Measurements from ENCODE around the gene APCDD1L. TPM values are rescaled to one million over a fixed set of nuclear protein-coding genes. Genes with fewer than 3 reads are reported as not detected.

Gene APCDD1L
- total RNA-seq, 4 donors from 2014 or later = not detected

GRCh38 chr20:58551631-58552030, 36.4 kb upstream of the APCDD1L start:
- Histone ChIP-seq H3K9me3 (no peaks in the 10 kb centered on the region), H3K36me3 (no peaks in the 10 kb centered on the region), H3K4me1 (no peaks in the 10 kb centered on the region), H3K27me3 (no peaks in the 10 kb centered on the region), H3K27ac (no peak overlapping the region), H3K4me3 (no peak overlapping the region)
- TF ChIP-seq CTCF (IDR thresholded peaks at IDR 0.05) = no peak
- TF ChIP-seq POLR2A (IDR thresholded peaks at IDR 0.05) = no peak
- DNase-seq = no peak

GRCh38 chr20:58550275-58551059, 35.3 kb upstream of the APCDD1L start:
- Histone ChIP-seq H3K36me3 (no peaks in the 10 kb centered on the region), H3K27me3 (no peaks in the 10 kb centered on the region), H3K4me3 (no peak overlapping the region), H3K4me1 (no peaks in the 10 kb centered on the region), H3K9me3 (no peaks in the 10 kb centered on the region), H3K27ac (no peak overlapping the region)
- no peak for DNase-seq
- no peak for TF ChIP-seq CTCF (IDR thresholded peaks at IDR 0.05)
- TF ChIP-seq POLR2A (IDR thresholded peaks at IDR 0.05) = no peak

- Histone ChIP-seq H3K27me3 (no peaks in the 10 kb centered on the region), H3K27ac (no peak overlapping the region), H3K9me3 (no peaks in the 10 kb centered on the region), H3K36me3 (no peaks in the 10 kb centered on the region), H3K4me1 (no peaks in the 10 kb centered on the region), H3K4me3 (no peak overlapping the region)
- TF ChIP-seq POLR2A (IDR thresholded peaks at IDR 0.05) (no peak), CTCF (IDR thresholded peaks at IDR 0.05) (no peak)
- DNase-seq = no peak
These were observed 34.3 kb upstream of the APCDD1L start for GRCh38 chr20:58549231-58550209.

- Histone ChIP-seq H3K27ac (no peak overlapping the region), H3K36me3 (no peaks in the 10 kb centered on the region), H3K4me3 (no peak overlapping the region), H3K4me1 (no peaks in the 10 kb centered on the region), H3K27me3 (no peaks in the 10 kb centered on the region), H3K9me3 (no peaks in the 10 kb centered on the region)
- TF ChIP-seq POLR2A (IDR thresholded peaks at IDR 0.05) (no peak), CTCF (IDR thresholded peaks at IDR 0.05) (no peak)
- DNase-seq = no peak
These were observed 32.6 kb upstream of the APCDD1L start for GRCh38 chr20:58547623-58548475.

Data from Peyer's patch (tissue), 4 donors.